Stromal cell of bone marrow (primary cell): Measurements from ENCODE around the gene ZNF511.

Experiments
- DNase-seq: peaks from one replicate; pipeline ENCODE4 v3.0.0-alpha.2; 2012; ENCODE audit warnings: low read depth

ZNF511 gene

GRCh38 chr10:133292919-133293809 is 15.6 kb upstream of the ZNF511 start:
- peak; percentile 56 for DNase-seq

- no peak for DNase-seq
These were observed 14.9 kb upstream of the ZNF511 start for GRCh38 chr10:133293810-133294119.

- no peak for DNase-seq
These were observed 14.5 kb upstream of the ZNF511 start for GRCh38 chr10:133294189-133294588.

GRCh38 chr10:133295426-133296320 is 13.0 kb upstream of the ZNF511 start:
- no peak for DNase-seq

- no peak for DNase-seq
These were observed 11.2 kb upstream of the ZNF511 start for GRCh38 chr10:133297504-133297903.

- no peak for DNase-seq
These were observed 10.2 kb upstream of the ZNF511 start for GRCh38 chr10:133298466-133298865.

- no peak for DNase-seq
These were observed 9.5 kb upstream of the ZNF511 start for GRCh38 chr10:133299224-133299623.

GRCh38 chr10:133299738-133300137 is 9.0 kb upstream of the ZNF511 start:
- no peak for DNase-seq

- DNase-seq: no peak
These were observed 6.5 kb upstream of the ZNF511 start for GRCh38 chr10:133302230-133302629.

- DNase-seq: no peak
These were observed 5.5 kb upstream of the ZNF511 start for GRCh38 chr10:133303206-133303605.

- DNase-seq: no peak
These were observed 2.6 kb upstream of the ZNF511 start for GRCh38 chr10:133306097-133306476.

DNA sequence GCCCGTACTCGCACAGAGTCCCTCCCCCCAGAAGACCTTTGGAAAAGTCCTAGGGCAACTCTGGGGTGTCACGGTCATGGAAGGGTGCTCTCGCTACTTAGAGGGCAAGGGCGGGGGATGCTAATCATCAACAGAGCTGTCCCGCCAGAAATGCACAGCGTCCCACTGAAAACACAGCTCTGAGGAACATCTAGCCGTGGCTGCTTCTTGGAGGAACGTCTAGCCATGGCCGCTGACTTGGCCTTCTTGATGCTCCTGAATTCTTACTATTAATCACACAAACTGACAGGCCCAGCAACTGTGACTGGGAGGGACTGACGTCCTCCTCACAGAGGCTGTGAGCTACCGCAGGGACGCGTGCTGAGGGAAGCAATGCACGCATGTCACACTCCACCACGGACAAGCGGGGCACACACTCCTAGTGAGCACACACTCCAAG is 1.8 kb upstream of the ZNF511 start:
- DNase-seq: no peak

- DNase-seq: peak; percentile 41
These were observed 816 bp upstream of the ZNF511 start for GRCh38 chr10:133307776-133308420.

DNA sequence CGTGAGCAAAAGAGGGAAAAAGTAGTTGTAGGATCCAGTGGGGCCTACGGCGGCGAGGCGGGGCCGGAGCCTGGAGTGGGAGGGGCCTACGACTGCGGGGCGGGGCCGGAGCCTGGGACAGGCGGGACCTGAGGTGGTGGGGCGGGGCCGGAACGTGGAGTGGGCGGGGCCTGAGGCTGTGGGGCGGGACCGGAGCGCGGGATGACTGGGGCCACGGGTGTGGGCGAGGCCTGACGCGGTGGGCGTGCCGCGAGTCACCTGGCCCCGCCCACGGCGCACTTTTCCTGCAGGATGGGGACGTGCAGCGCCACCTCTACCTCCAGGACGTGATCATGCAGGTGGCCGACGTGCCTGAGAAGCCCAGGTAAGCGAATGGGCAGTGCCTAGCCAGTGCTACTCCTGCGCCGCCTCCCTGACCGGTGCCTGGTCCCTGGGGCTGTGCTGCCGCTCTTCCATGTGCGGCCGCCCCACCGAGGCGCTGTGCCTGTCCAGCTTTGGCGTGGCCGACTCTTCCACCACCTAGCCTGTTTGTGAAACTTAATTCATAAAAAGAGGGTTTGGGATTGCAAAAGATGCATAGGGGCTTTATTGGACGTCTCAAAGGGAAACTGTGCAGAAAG is 496 bp downstream of the ZNF511 start:
- peak; percentile 75 for DNase-seq

DNA sequence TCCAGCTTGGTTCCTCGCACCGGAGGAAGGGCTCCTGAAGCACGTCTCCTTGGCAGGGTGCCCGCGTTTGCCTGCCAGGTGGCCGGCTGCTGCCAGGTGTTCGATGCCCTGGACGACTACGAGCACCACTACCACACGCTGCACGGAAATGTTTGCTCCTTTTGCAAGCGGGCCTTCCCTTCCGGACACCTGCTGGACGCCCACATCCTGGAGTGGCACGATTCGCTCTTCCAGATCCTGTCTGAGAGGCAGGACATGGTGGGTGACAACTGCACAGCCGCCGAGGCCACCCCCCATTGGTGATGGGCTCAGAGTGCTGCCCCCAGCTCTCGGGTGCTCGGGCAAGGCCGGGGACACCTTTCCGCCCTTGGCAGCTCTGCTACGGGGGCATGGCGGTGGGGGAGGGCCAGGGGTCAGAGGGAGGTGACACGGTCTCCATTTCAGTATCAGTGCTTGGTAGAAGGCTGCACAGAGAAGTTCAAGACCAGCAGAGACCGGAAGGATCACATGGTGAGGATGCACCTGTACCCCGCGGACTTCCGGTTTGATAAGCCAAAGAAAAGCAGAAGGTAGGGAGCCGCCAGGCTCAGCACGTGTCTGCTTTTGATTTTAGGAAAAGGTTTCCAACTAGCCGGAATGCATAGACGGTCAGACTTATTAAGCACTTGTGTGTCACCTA is 1.1 kb downstream of the ZNF511 start:
- no peak for DNase-seq

DNA sequence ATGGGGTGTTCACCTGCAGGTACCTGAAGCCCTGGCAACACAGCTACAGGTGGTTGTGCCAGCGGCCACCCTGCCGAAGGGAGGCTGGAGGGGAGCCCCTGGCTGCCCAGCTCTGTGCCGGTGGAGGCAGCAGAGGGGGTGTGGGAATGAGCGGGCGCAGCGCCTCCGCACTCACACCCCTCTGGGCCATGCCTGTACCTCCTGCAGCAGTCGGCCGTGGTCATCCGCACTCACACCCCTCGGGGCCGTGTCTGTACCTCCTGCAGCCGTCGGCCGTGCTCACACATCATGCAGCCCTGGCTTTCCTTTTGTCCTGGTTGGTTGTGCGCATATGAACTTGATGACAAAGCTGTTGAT is 1.7 kb downstream of the ZNF511 start:
- DNase-seq: no peak

GRCh38 chr10:133310789-133311188 is 2.1 kb downstream of the ZNF511 start:
- no peak for DNase-seq

- DNase-seq: no peak
These were observed 2.9 kb downstream of the ZNF511 start for GRCh38 chr10:133311570-133311969.

- DNase-seq: no peak
These were observed 3.5 kb downstream of the ZNF511 start for GRCh38 chr10:133312016-133312768.

DNA sequence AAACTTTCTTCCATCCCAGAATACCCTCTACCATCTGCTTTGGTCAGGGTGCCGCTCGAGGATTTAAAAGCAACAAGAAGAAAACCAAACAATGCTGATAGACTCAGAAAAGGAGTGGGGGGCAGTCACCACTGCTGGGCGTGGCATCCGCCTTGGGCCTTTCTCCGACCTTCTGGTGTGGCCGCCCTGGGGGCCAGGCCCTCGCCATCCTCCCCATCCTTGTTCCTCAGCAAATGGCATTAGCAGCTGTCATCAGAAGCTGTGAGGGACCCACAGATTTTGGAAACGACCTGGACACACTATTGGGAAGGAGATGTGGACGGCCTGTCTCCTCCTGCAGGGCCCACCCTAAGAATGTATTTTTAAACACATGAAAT is 4.0 kb downstream of the ZNF511 start:
- DNase-seq: no peak

DNA sequence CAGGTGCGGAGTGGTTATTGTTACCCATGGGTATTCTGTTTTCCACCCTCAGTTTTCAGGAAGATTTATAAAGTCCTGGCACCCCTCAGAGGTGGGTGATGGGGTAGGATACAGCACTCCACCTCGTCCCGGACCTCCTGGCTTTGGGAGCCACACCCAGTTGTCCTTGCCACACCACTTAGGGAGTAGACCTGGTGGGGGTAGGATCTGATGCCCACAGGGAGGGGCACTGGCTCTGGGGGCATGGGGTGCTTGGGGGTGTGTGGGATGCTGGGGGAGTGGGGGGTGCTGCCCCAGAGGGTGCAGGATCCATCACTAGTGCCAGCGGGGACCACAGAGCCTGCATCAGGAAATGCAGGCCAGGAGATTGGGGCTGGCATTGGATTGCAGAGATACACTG is 4.5 kb downstream of the ZNF511 start:
- no peak for DNase-seq
